PC-9 (cell line): Measurements from ENCODE around the gene CCDC85C.

Experiments used
- CTCF ChIP-seq: fragments of 200-600 bp; sonication (generic); conservative IDR thresholded peaks from 2 replicates; pipeline ENCODE4 v1.6.1; 2017; ENCODE audit warnings: mixed run types, antibody characterized with exemption, mild to moderate bottlenecking, moderate library complexity
- EZH2 ChIP-seq: fragments of 200-600 bp; sonication (generic); IDR thresholded peaks from 2 replicates; pipeline ENCODE4 v1.8.0; 2017; ENCODE audit warnings: antibody characterized with exemption, low read depth

GRCh38 chr14:99624971-99625370 is 21.0 kb upstream of the CCDC85C start:
- no peak for TF ChIP-seq CTCF
- TF ChIP-seq EZH2 = no peak
